NT2/D1 (cell line): ENCODE results near the gene BCAS3.

Experiments used
- SUZ12 ChIP-seq: IDR thresholded peaks from 2 replicates; pipeline ENCODE4 v1.6.1; 2011; ENCODE audit not compliant: insufficient read length, insufficient read depth; ENCODE audit errors: extremely low read depth
- ZNF274 ChIP-seq: IDR thresholded peaks from 2 replicates; pipeline ENCODE4 v1.6.1; 2011; ENCODE audit warnings: mild to moderate bottlenecking, low read depth, low read length

GRCh38 chr17:60640503-60640902 is 37.1 kb upstream of the BCAS3 start:
- no peak for TF ChIP-seq SUZ12
- TF ChIP-seq ZNF274 = no peak
